ENCODE measurements around the gene MYEOV.
A peak's percentile ranks its signal among the peaks of the same experiment; 100 is the strongest.

The MYEOV gene

GRCh38 chr11:69277074-69277809 lies 16.7 kb upstream of the MYEOV start:
- WGBS, 2 experiments (ENCODE audit: insufficient coverage in 2 of 2), result 86 to 89% methylated on average over 11 of the region's 12 CpGs
- Histone ChIP-seq H3K4me3 (ENCODE audit: extremely low read depth, insufficient read depth, low read length, poor library complexity, severe bottlenecking) (no peak overlapping the region), H3K27ac (ENCODE audit: low read depth, low read length, severe bottlenecking) (no peak overlapping the region), H3K9me3 (ENCODE audit: control insufficient read depth, low read length) (no peaks in the 10 kb centered on the region), H3K4me1 (ENCODE audit: control insufficient read depth, insufficient read depth, low read length, poor library complexity, severe bottlenecking) (peaks cover 3% of the 10 kb centered on the region), H3K36me3 (ENCODE audit: control insufficient read depth, insufficient read depth, low read length) (no peaks in the 10 kb centered on the region)

- H3K27ac ChIP-seq (ENCODE audit: low read depth, low read length, severe bottlenecking), result no peak overlapping the region
- H3K36me3 ChIP-seq (ENCODE audit: control insufficient read depth, insufficient read depth, low read length), result no peaks in the 10 kb centered on the region
- H3K4me3 ChIP-seq (ENCODE audit: extremely low read depth, insufficient read depth, low read length, poor library complexity, severe bottlenecking), result no peak overlapping the region
- WGBS, 2 experiments (ENCODE audit: insufficient coverage in 2 of 2), result 74 to 83% methylated on average over 5 to 6 of the region's 12 CpGs
- H3K9me3 ChIP-seq (ENCODE audit: control insufficient read depth, low read length), result no peaks in the 10 kb centered on the region
- H3K4me1 ChIP-seq (ENCODE audit: control insufficient read depth, insufficient read depth, low read length, poor library complexity, severe bottlenecking), result peaks cover 3% of the 10 kb centered on the region
Measured at GRCh38 chr11:69278091-69278867, 15.7 kb upstream of the MYEOV start.

GRCh38 chr11:69280451-69280850 lies 13.5 kb upstream of the MYEOV start:
- no peaks in the 10 kb centered on the region for H3K9me3 ChIP-seq (ENCODE audit: control insufficient read depth, low read length)
- H3K4me3 ChIP-seq (ENCODE audit: extremely low read depth, insufficient read depth, low read length, poor library complexity, severe bottlenecking), result no peak overlapping the region
- H3K27ac ChIP-seq (ENCODE audit: low read depth, low read length, severe bottlenecking), result no peak overlapping the region
- WGBS, 2 experiments (ENCODE audit: insufficient coverage in 2 of 2), result 100% methylated on average over 1 of the region's 2 CpGs; no CpG with 5 or more reads in 1 of the 2 experiments
- no peaks in the 10 kb centered on the region for H3K36me3 ChIP-seq (ENCODE audit: control insufficient read depth, insufficient read depth, low read length)
- peaks cover 7% of the 10 kb centered on the region for H3K4me1 ChIP-seq (ENCODE audit: control insufficient read depth, insufficient read depth, low read length, poor library complexity, severe bottlenecking)

GRCh38 chr11:69280994-69281393 lies 13.0 kb upstream of the MYEOV start:
- 76 to 88% methylated on average over 6 of the region's 6 CpGs for WGBS, 2 experiments (ENCODE audit: insufficient coverage in 2 of 2)
- Histone ChIP-seq H3K4me3 (ENCODE audit: extremely low read depth, insufficient read depth, low read length, poor library complexity, severe bottlenecking) (no peak overlapping the region), H3K4me1 (ENCODE audit: control insufficient read depth, insufficient read depth, low read length, poor library complexity, severe bottlenecking) (peaks cover 7% of the 10 kb centered on the region), H3K27ac (ENCODE audit: low read depth, low read length, severe bottlenecking) (no peak overlapping the region), H3K36me3 (ENCODE audit: control insufficient read depth, insufficient read depth, low read length) (no peaks in the 10 kb centered on the region), H3K9me3 (ENCODE audit: control insufficient read depth, low read length) (no peaks in the 10 kb centered on the region)

GRCh38 chr11:69283446-69283845 lies 10.5 kb upstream of the MYEOV start:
- Histone ChIP-seq H3K4me3 (ENCODE audit: extremely low read depth, insufficient read depth, low read length, poor library complexity, severe bottlenecking) (no peak overlapping the region), H3K27ac (ENCODE audit: low read depth, low read length, severe bottlenecking) (no peak overlapping the region), H3K4me1 (ENCODE audit: control insufficient read depth, insufficient read depth, low read length, poor library complexity, severe bottlenecking) (peaks cover 20% of the 10 kb centered on the region), H3K9me3 (ENCODE audit: control insufficient read depth, low read length) (peaks cover 6% of the 10 kb centered on the region), H3K36me3 (ENCODE audit: control insufficient read depth, insufficient read depth, low read length) (no peaks in the 10 kb centered on the region)
- 83 to 91% methylated on average over 7 to 8 of the region's 10 CpGs for WGBS, 2 experiments (ENCODE audit: insufficient coverage in 2 of 2)

- Histone ChIP-seq H3K36me3 (ENCODE audit: control insufficient read depth, insufficient read depth, low read length) (no peaks in the 10 kb centered on the region), H3K9me3 (ENCODE audit: control insufficient read depth, low read length) (peaks cover 7% of the 10 kb centered on the region), H3K4me1 (ENCODE audit: control insufficient read depth, insufficient read depth, low read length, poor library complexity, severe bottlenecking) (peaks cover 20% of the 10 kb centered on the region), H3K27ac (ENCODE audit: low read depth, low read length, severe bottlenecking) (no peak overlapping the region), H3K4me3 (ENCODE audit: extremely low read depth, insufficient read depth, low read length, poor library complexity, severe bottlenecking) (no peak overlapping the region)
- WGBS, 2 experiments (ENCODE audit: insufficient coverage in 2 of 2), result 87 to 88% methylated on average over 9 of the region's 9 CpGs
Measured at GRCh38 chr11:69284081-69284511, 9.9 kb upstream of the MYEOV start.

GRCh38 chr11:69285091-69285490 lies 8.9 kb upstream of the MYEOV start:
- no peak overlapping the region for H3K4me3 ChIP-seq (ENCODE audit: extremely low read depth, insufficient read depth, low read length, poor library complexity, severe bottlenecking)
- H3K36me3 ChIP-seq (ENCODE audit: control insufficient read depth, insufficient read depth, low read length), result no peaks in the 10 kb centered on the region
- H3K4me1 ChIP-seq (ENCODE audit: control insufficient read depth, insufficient read depth, low read length, poor library complexity, severe bottlenecking), result peaks cover 20% of the 10 kb centered on the region
- 95 to 96% methylated on average over 10 to 11 of the region's 11 CpGs for WGBS, 2 experiments (ENCODE audit: insufficient coverage in 2 of 2)
- H3K27ac ChIP-seq (ENCODE audit: low read depth, low read length, severe bottlenecking), result no peak overlapping the region
- H3K9me3 ChIP-seq (ENCODE audit: control insufficient read depth, low read length), result peaks cover 7% of the 10 kb centered on the region

GRCh38 chr11:69285766-69286165 lies 8.2 kb upstream of the MYEOV start:
- Histone ChIP-seq H3K4me3 (ENCODE audit: extremely low read depth, insufficient read depth, low read length, poor library complexity, severe bottlenecking) (no peak overlapping the region), H3K9me3 (ENCODE audit: control insufficient read depth, low read length) (peaks cover 7% of the 10 kb centered on the region), H3K36me3 (ENCODE audit: control insufficient read depth, insufficient read depth, low read length) (no peaks in the 10 kb centered on the region), H3K4me1 (ENCODE audit: control insufficient read depth, insufficient read depth, low read length, poor library complexity, severe bottlenecking) (peaks cover 17% of the 10 kb centered on the region), H3K27ac (ENCODE audit: low read depth, low read length, severe bottlenecking) (no peak overlapping the region)
- WGBS, 2 experiments (ENCODE audit: insufficient coverage in 2 of 2), result 86 to 89% methylated on average over 5 to 9 of the region's 11 CpGs

GRCh38 chr11:69286374-69287371 lies 7.3 kb upstream of the MYEOV start:
- H3K9me3 ChIP-seq (ENCODE audit: control insufficient read depth, low read length), result peaks cover 7% of the 10 kb centered on the region
- H3K36me3 ChIP-seq (ENCODE audit: control insufficient read depth, insufficient read depth, low read length), result no peaks in the 10 kb centered on the region
- H3K27ac ChIP-seq (ENCODE audit: low read depth, low read length, severe bottlenecking), result peak overlapping the region; percentile 62
- no peak overlapping the region for H3K4me3 ChIP-seq (ENCODE audit: extremely low read depth, insufficient read depth, low read length, poor library complexity, severe bottlenecking)
- 66 to 69% methylated on average over 34 to 37 of the region's 38 CpGs for WGBS, 2 experiments (ENCODE audit: insufficient coverage in 2 of 2)
- peaks cover 17% of the 10 kb centered on the region for H3K4me1 ChIP-seq (ENCODE audit: control insufficient read depth, insufficient read depth, low read length, poor library complexity, severe bottlenecking)
